Right ventricle myocardium superior (tissue), 1 donor: ENCODE results near the gene SMC3. TPM values are rescaled to one million over a fixed set of nuclear protein-coding genes. Genes with fewer than 3 reads are reported as not detected.
"Not testable (repeated sequence)": the region's sequence is repeated elsewhere in the genome, so short reads cannot be mapped to it uniquely, and the experiment has no call there.

ENCODE experiments used
- ATAC-seq: fragments of 200-7000 bp; cut with Tn5 transposase; one replicate; pipeline ENCODE4 v1.9.1; 2020; ENCODE audit warnings: mild to moderate bottlenecking; ENCODE audit not compliant: poor library complexity
- DNase-seq: peaks from one replicate; pipeline ENCODE4 v3.0.0-alpha.2; 2020
- intact Hi-C: fragments of 100-400 bp; cut with DNase I; formaldehyde crosslinking; loops from one replicate; pipeline ENCODE4 v1.11.2; 2022
- total RNA-seq: library from RNA; stranded (reverse); fragmentation: NEBNext Ultra II Directional; extraction: Animal tissue kit (Norgen Biotek cat#: 25700); gene quantifications from one replicate; pipeline ENCODE4 v1.2.1, GENCODE V29; 2021
- donor health status: DM: no; HTN: yes; CAD: no; lungs with severe emphysema.

The SMC3 gene
- total RNA-seq, 1 donor from 2014 or later, result 20.3 TPM

- no peak for ATAC-seq
- intact Hi-C loops, result no loop called here
These were observed 47.7 kb downstream of the SMC3 start for GRCh38 chr10:110615057-110615747.

GRCh38 chr10:110616493-110617033 is 49.1 kb downstream of the SMC3 start:
- ATAC-seq (no peak), DNase-seq (no peak)
- intact Hi-C loops, result no loop called here

More at GRCh38 chr10:110615057-110615747, 47.7 kb downstream of the SMC3 start:
- no peak for DNase-seq

GRCh38 chr10:110617425-110618229 is 50.1 kb downstream of the SMC3 start:
- intact Hi-C loops, result no loop called here
- ATAC-seq (peak; percentile 13), DNase-seq (no peak)

GRCh38 chr10:110618230-110618610 is 50.7 kb downstream of the SMC3 start:
- DNase-seq, result no peak
- no peak for ATAC-seq
- intact Hi-C loops, result no loop called here

- ATAC-seq (no peak), DNase-seq (no peak)
- intact Hi-C loops, result no loop called here
These were observed 52.3 kb downstream of the SMC3 start for GRCh38 chr10:110619514-110620397.

- DNase-seq, result no peak
- intact Hi-C loops, result no loop called here
- no peak for ATAC-seq
These were observed 52.9 kb downstream of the SMC3 start for GRCh38 chr10:110620398-110620719.

- ATAC-seq, result peak; percentile 34
- intact Hi-C loops, DNase-seq: not testable (repeated sequence)
These were observed 55.8 kb downstream of the SMC3 start for GRCh38 chr10:110623316-110623715.

- no peak for DNase-seq
- intact Hi-C loops, result no loop called here
- ATAC-seq, result no peak
These were observed 57.9 kb downstream of the SMC3 start for GRCh38 chr10:110625356-110625894.

- no peak for ATAC-seq
- intact Hi-C loops, result no loop called here
- no peak for DNase-seq
These were observed 58.7 kb downstream of the SMC3 start for GRCh38 chr10:110625951-110626855.

- no peak for DNase-seq
- intact Hi-C loops, result no loop called here
- ATAC-seq, result no peak
These were observed 60.7 kb downstream of the SMC3 start for GRCh38 chr10:110628161-110628560.

GRCh38 chr10:110629680-110630191 is 62.2 kb downstream of the SMC3 start:
- ATAC-seq (peak; percentile 89), DNase-seq (no peak)
- intact Hi-C loops, result no loop called here

GRCh38 chr10:110631934-110632333 is 64.4 kb downstream of the SMC3 start:
- no peak for DNase-seq
- no peak for ATAC-seq
- intact Hi-C loops, result no loop called here

- no peak for ATAC-seq
- DNase-seq, result no peak
- intact Hi-C loops, result no loop called here
These were observed 65.2 kb downstream of the SMC3 start for GRCh38 chr10:110632591-110633215.

GRCh38 chr10:110634527-110635209 is 67.2 kb downstream of the SMC3 start:
- peak; percentile 81 for DNase-seq
- intact Hi-C loops, result no loop called here
- peak; percentile 50 for ATAC-seq

- ATAC-seq (no peak), DNase-seq (no peak)
- intact Hi-C loops, result no loop called here
These were observed 69.1 kb downstream of the SMC3 start for GRCh38 chr10:110636572-110636931.

GRCh38 chr10:110636932-110637557 is 69.5 kb downstream of the SMC3 start:
- peak; percentile 84 for ATAC-seq
- intact Hi-C loops, result no loop called here
- peak; percentile 79 for DNase-seq
